CD1c-positive myeloid dendritic cell (primary cell): ENCODE data around the gene ATG2B.
"Not testable (repeated sequence)": the region's sequence is repeated elsewhere in the genome, so short reads cannot be mapped to it uniquely, and the experiment has no call there.

Experiments used
- DNase-seq: peaks from one replicate; pipeline ENCODE4 v3.0.0-alpha.2; 2016; ENCODE audit errors: extremely low spot score

ATG2B gene

GRCh38 chr14:96373538-96373937 is 10.4 kb upstream of the ATG2B start:
- no peak for DNase-seq

- no peak for DNase-seq
Observed at GRCh38 chr14:96370528-96370927, 7.4 kb upstream of the ATG2B start.

- no peak for DNase-seq
Observed at GRCh38 chr14:96368534-96368933, 5.4 kb upstream of the ATG2B start.

GRCh38 chr14:96364962-96365361 is 1.8 kb upstream of the ATG2B start:
- no peak for DNase-seq

- peak; percentile 22 for DNase-seq
Observed at GRCh38 chr14:96363751-96364336, 703 bp upstream of the ATG2B start.

- DNase-seq = peak; percentile 59
Observed at GRCh38 chr14:96362071-96362964, 823 bp downstream of the ATG2B start.

- DNase-seq = no peak
Observed at GRCh38 chr14:96359959-96360358, 3.2 kb downstream of the ATG2B start.

- DNase-seq = no peak
Observed at GRCh38 chr14:96357216-96357615, 5.9 kb downstream of the ATG2B start.

GRCh38 chr14:96354246-96354645 is 8.9 kb downstream of the ATG2B start:
- no peak for DNase-seq

- DNase-seq = no peak
Observed at GRCh38 chr14:96352708-96353107, 10.4 kb downstream of the ATG2B start.

- no peak for DNase-seq
Observed at GRCh38 chr14:96351986-96352385, 11.2 kb downstream of the ATG2B start.

- DNase-seq = no peak
Observed at GRCh38 chr14:96349286-96350075, 13.7 kb downstream of the ATG2B start.

- DNase-seq = not testable (repeated sequence)
Observed at GRCh38 chr14:96347957-96348356, 15.2 kb downstream of the ATG2B start.

- DNase-seq = no peak
Observed at GRCh38 chr14:96345669-96346068, 17.5 kb downstream of the ATG2B start.

GRCh38 chr14:96341323-96341722 is 21.8 kb downstream of the ATG2B start:
- no peak for DNase-seq

- DNase-seq = no peak
Observed at GRCh38 chr14:96338551-96338950, 24.6 kb downstream of the ATG2B start.

- no peak for DNase-seq
Observed at GRCh38 chr14:96324219-96324618, 38.9 kb downstream of the ATG2B start.

GRCh38 chr14:96320605-96321004 is 42.5 kb downstream of the ATG2B start:
- DNase-seq = no peak

- DNase-seq = no peak
Observed at GRCh38 chr14:96318836-96319235, 44.3 kb downstream of the ATG2B start.

GRCh38 chr14:96316087-96316486 is 47.1 kb downstream of the ATG2B start:
- DNase-seq = no peak

GRCh38 chr14:96310906-96311305 is 52.2 kb downstream of the ATG2B start:
- DNase-seq = no peak

GRCh38 chr14:96309896-96310330 is 53.2 kb downstream of the ATG2B start:
- DNase-seq = no peak
